ENCODE data around the gene OR10G7.

OR10G7 gene

GRCh38 chr11:124077266-124077665 is 36.1 kb upstream of the OR10G7 start:
- no peak for DNase-seq
- peaks cover 6% of the 10 kb centered on the region for H3K79me1 ChIP-seq (ENCODE audit: low read length)
- H3K18ac ChIP-seq (ENCODE audit: low read length): no peak overlapping the region
- H3K14ac ChIP-seq (ENCODE audit: low read length): no peak overlapping the region
- WGBS (ENCODE audit: extremely low coverage, insufficient coverage, insufficient read length): no CpG with 5 or more reads among the region's 1 CpG
- no peak overlapping the region for H4K91ac ChIP-seq (ENCODE audit: low read depth, low read length)
- H2BK120ac ChIP-seq (ENCODE audit: insufficient read depth, low read length, poor library complexity): no peak overlapping the region
- no peaks in the 10 kb centered on the region for H3K9me3 ChIP-seq (ENCODE audit: insufficient read depth, low read depth, low read length)
- no peaks in the 10 kb centered on the region for H3K79me2 ChIP-seq (ENCODE audit: control insufficient read depth, insufficient read depth, low read length, poor library complexity)
- H3K4ac ChIP-seq (ENCODE audit: low read depth, low read length): no peak overlapping the region
- H4K12ac ChIP-seq (ENCODE audit: low read depth, low read length): no peak overlapping the region
- H3K4me1 ChIP-seq (ENCODE audit: control insufficient read depth in 1 of 2, insufficient read depth in 2 of 2, low read length in 2 of 2): peaks cover 11 to 14% of the 10 kb centered on the region in 2 experiments
- H3K9ac ChIP-seq (ENCODE audit: low read length): no peak overlapping the region
- no peak overlapping the region for H3K4me2 ChIP-seq (ENCODE audit: low read length)
- no peaks in the 10 kb centered on the region for H3K36me3 ChIP-seq (ENCODE audit: control insufficient read depth in 1 of 2, insufficient read depth in 2 of 2, low read length in 2 of 2)
- no peaks in the 10 kb centered on the region for H3K27me3 ChIP-seq (ENCODE audit: insufficient read depth, low read length)
- H3K4me3 ChIP-seq (ENCODE audit: low read depth, low read length): no peak overlapping the region
- no peak overlapping the region for H2AFZ ChIP-seq (ENCODE audit: insufficient read depth, low read length, poor library complexity)
- no peak overlapping the region for H3K27ac ChIP-seq (ENCODE audit: low read depth, low read length)
- H2AK5ac ChIP-seq (ENCODE audit: low read length): no peak overlapping the region
- no peak overlapping the region for H4K8ac ChIP-seq (ENCODE audit: low read depth, low read length)
- peak overlapping the region; percentile 94 for H2BK12ac ChIP-seq (ENCODE audit: low read length)
- no peak overlapping the region for H3K23ac ChIP-seq (ENCODE audit: low read length)
- H2BK5ac ChIP-seq (ENCODE audit: low read depth, low read length, poor library complexity): no peak overlapping the region

GRCh38 chr11:124075841-124076651 is 34.9 kb upstream of the OR10G7 start:
- H3K36me3 ChIP-seq (ENCODE audit: control insufficient read depth in 1 of 2, insufficient read depth in 2 of 2, low read length in 2 of 2): no peaks in the 10 kb centered on the region
- no CpG with 5 or more reads among the region's 36 CpGs for WGBS (ENCODE audit: extremely low coverage, insufficient coverage, insufficient read length)
- no peak overlapping the region for H3K27ac ChIP-seq (ENCODE audit: low read depth, low read length)
- no peak overlapping the region for H2AK5ac ChIP-seq (ENCODE audit: low read length)
- no peaks in the 10 kb centered on the region for H3K27me3 ChIP-seq (ENCODE audit: insufficient read depth, low read length)
- H2BK12ac ChIP-seq (ENCODE audit: low read length): peak overlapping the region; percentile 26
- H3K4ac ChIP-seq (ENCODE audit: low read depth, low read length): no peak overlapping the region
- no peak overlapping the region for H2BK120ac ChIP-seq (ENCODE audit: insufficient read depth, low read length, poor library complexity)
- no peak overlapping the region for H3K18ac ChIP-seq (ENCODE audit: low read length)
- H3K14ac ChIP-seq (ENCODE audit: low read length): peak overlapping the region; percentile 8
- no peaks in the 10 kb centered on the region for H3K9me3 ChIP-seq (ENCODE audit: insufficient read depth, low read depth, low read length)
- H4K8ac ChIP-seq (ENCODE audit: low read depth, low read length): no peak overlapping the region
- no peak overlapping the region for H3K9ac ChIP-seq (ENCODE audit: low read length)
- H4K12ac ChIP-seq (ENCODE audit: low read depth, low read length): no peak overlapping the region
- peak overlapping the region; percentile 3 for H2AFZ ChIP-seq (ENCODE audit: insufficient read depth, low read length, poor library complexity)
- H3K79me1 ChIP-seq (ENCODE audit: low read length): peaks cover 6% of the 10 kb centered on the region
- peaks cover 11 to 14% of the 10 kb centered on the region in 2 experiments for H3K4me1 ChIP-seq (ENCODE audit: control insufficient read depth in 1 of 2, insufficient read depth in 2 of 2, low read length in 2 of 2)
- no peak overlapping the region for H3K4me2 ChIP-seq (ENCODE audit: low read length)
- no peak overlapping the region for H3K4me3 ChIP-seq (ENCODE audit: low read depth, low read length)
- no peak overlapping the region for H2BK5ac ChIP-seq (ENCODE audit: low read depth, low read length, poor library complexity)
- H4K91ac ChIP-seq (ENCODE audit: low read depth, low read length): peak overlapping the region; percentile 39
- H3K23ac ChIP-seq (ENCODE audit: low read length): no peak overlapping the region
- DNase-seq: peak; percentile 28 to 42
- no peaks in the 10 kb centered on the region for H3K79me2 ChIP-seq (ENCODE audit: control insufficient read depth, insufficient read depth, low read length, poor library complexity)

- Histone ChIP-seq H3K79me1 (ENCODE audit: low read length) (peaks cover 6% of the 10 kb centered on the region), H3K4me1 (ENCODE audit: control insufficient read depth in 1 of 2, insufficient read depth in 2 of 2, low read length in 2 of 2) (peaks cover 9 to 10% of the 10 kb centered on the region in 2 experiments), H3K14ac (ENCODE audit: low read length) (no peak overlapping the region), H2AK5ac (ENCODE audit: low read length) (no peak overlapping the region), H3K27me3 (ENCODE audit: insufficient read depth, low read length) (no peaks in the 10 kb centered on the region), H3K79me2 (ENCODE audit: control insufficient read depth, insufficient read depth, low read length, poor library complexity) (no peaks in the 10 kb centered on the region), H3K4ac (ENCODE audit: low read depth, low read length) (no peak overlapping the region), H3K4me2 (ENCODE audit: low read length) (no peak overlapping the region), H2AFZ (ENCODE audit: insufficient read depth, low read length, poor library complexity) (no peak overlapping the region), H3K18ac (ENCODE audit: low read length) (no peak overlapping the region), H3K23ac (ENCODE audit: low read length) (no peak overlapping the region), H2BK5ac (ENCODE audit: low read depth, low read length, poor library complexity) (no peak overlapping the region), H3K27ac (ENCODE audit: low read depth, low read length) (no peak overlapping the region), H4K91ac (ENCODE audit: low read depth, low read length) (no peak overlapping the region), H2BK12ac (ENCODE audit: low read length) (no peak overlapping the region), H3K4me3 (ENCODE audit: low read depth, low read length) (no peak overlapping the region), H2BK120ac (ENCODE audit: insufficient read depth, low read length, poor library complexity) (no peak overlapping the region), H3K9me3 (ENCODE audit: insufficient read depth, low read depth, low read length) (no peaks in the 10 kb centered on the region), H4K12ac (ENCODE audit: low read depth, low read length) (no peak overlapping the region), H4K8ac (ENCODE audit: low read depth, low read length) (no peak overlapping the region), H3K36me3 (ENCODE audit: control insufficient read depth in 1 of 2, insufficient read depth in 2 of 2, low read length in 2 of 2) (no peaks in the 10 kb centered on the region), H3K9ac (ENCODE audit: low read length) (no peak overlapping the region)
- DNase-seq: no peak
- no CpG with 5 or more reads among the region's 6 CpGs for WGBS (ENCODE audit: extremely low coverage, insufficient coverage, insufficient read length)
Measured at GRCh38 chr11:124075492-124075840, 34.3 kb upstream of the OR10G7 start.

- Histone ChIP-seq H2AFZ (ENCODE audit: insufficient read depth, low read length, poor library complexity) (no peak overlapping the region), H3K4ac (ENCODE audit: low read depth, low read length) (no peak overlapping the region), H4K12ac (ENCODE audit: low read depth, low read length) (no peak overlapping the region), H3K23ac (ENCODE audit: low read length) (no peak overlapping the region), H3K36me3 (ENCODE audit: control insufficient read depth in 1 of 2, insufficient read depth in 2 of 2, low read length in 2 of 2) (no peaks in the 10 kb centered on the region), H3K18ac (ENCODE audit: low read length) (no peak overlapping the region), H4K91ac (ENCODE audit: low read depth, low read length) (no peak overlapping the region), H3K27ac (ENCODE audit: low read depth, low read length) (no peak overlapping the region), H3K79me2 (ENCODE audit: control insufficient read depth, insufficient read depth, low read length, poor library complexity) (no peaks in the 10 kb centered on the region), H2BK120ac (ENCODE audit: insufficient read depth, low read length, poor library complexity) (no peak overlapping the region), H3K27me3 (ENCODE audit: insufficient read depth, low read length) (no peaks in the 10 kb centered on the region), H3K4me1 (ENCODE audit: control insufficient read depth in 1 of 2, insufficient read depth in 2 of 2, low read length in 2 of 2) (peaks cover 3 to 5% of the 10 kb centered on the region in 2 experiments), H2BK12ac (ENCODE audit: low read length) (no peak overlapping the region), H2BK5ac (ENCODE audit: low read depth, low read length, poor library complexity) (no peak overlapping the region), H3K4me3 (ENCODE audit: low read depth, low read length) (no peak overlapping the region), H3K4me2 (ENCODE audit: low read length) (no peak overlapping the region), H3K9ac (ENCODE audit: low read length) (no peak overlapping the region), H3K9me3 (ENCODE audit: insufficient read depth, low read depth, low read length) (no peaks in the 10 kb centered on the region), H2AK5ac (ENCODE audit: low read length) (no peak overlapping the region), H3K79me1 (ENCODE audit: low read length) (peaks cover 2% of the 10 kb centered on the region), H4K8ac (ENCODE audit: low read depth, low read length) (no peak overlapping the region), H3K14ac (ENCODE audit: low read length) (no peak overlapping the region)
- no peak for DNase-seq
- WGBS (ENCODE audit: extremely low coverage, insufficient coverage, insufficient read length): no CpG with 5 or more reads among the region's 5 CpGs
Measured at GRCh38 chr11:124074554-124074953, 33.4 kb upstream of the OR10G7 start.
